GM12873 (cell line): Measurements from ENCODE around the gene AAK1.

ENCODE experiments used
- TF ChIP-seq, protein P1 (sequence below): IDR thresholded peaks from 2 replicates; pipeline ENCODE4 v1.5.1; 2012; ENCODE audit warnings: low read depth, mild to moderate bottlenecking, moderate library complexity, low read length, control low read depth; ENCODE audit not compliant: insufficient read depth; ENCODE audit errors: missing control alignments

Gene AAK1

GRCh38 chr2:69456950-69457445 lies 186.5 kb downstream of the AAK1 start:
- TF ChIP-seq, protein P1, sequence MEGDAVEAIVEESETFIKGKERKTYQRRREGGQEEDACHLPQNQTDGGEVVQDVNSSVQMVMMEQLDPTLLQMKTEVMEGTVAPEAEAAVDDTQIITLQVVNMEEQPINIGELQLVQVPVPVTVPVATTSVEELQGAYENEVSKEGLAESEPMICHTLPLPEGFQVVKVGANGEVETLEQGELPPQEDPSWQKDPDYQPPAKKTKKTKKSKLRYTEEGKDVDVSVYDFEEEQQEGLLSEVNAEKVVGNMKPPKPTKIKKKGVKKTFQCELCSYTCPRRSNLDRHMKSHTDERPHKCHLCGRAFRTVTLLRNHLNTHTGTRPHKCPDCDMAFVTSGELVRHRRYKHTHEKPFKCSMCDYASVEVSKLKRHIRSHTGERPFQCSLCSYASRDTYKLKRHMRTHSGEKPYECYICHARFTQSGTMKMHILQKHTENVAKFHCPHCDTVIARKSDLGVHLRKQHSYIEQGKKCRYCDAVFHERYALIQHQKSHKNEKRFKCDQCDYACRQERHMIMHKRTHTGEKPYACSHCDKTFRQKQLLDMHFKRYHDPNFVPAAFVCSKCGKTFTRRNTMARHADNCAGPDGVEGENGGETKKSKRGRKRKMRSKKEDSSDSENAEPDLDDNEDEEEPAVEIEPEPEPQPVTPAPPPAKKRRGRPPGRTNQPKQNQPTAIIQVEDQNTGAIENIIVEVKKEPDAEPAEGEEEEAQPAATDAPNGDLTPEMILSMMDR: no peak

DNA sequence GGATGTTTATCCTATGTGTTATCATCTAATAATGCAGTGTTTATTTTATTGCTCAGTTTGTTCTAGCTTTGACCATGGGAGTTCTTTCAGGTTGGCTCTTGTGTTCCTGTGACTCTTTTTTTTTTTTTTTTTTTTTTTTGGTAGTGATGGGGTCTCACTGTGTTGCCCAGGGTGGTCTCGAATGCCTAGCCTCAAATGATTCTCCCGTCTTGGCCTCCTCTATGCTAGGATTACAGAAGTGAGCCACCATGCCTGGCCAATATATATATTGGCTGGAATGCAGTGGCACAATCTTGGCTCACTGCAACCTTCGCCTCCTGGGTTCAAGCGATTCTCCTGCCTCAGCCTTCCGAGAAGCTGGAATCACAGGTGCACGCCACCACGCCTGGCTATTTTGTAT lies 187.4 kb downstream of the AAK1 start:
- TF ChIP-seq, protein P1: no peak

- TF ChIP-seq, protein P1: no peak
Measured at GRCh38 chr2:69454976-69455375, 188.6 kb downstream of the AAK1 start.

GRCh38 chr2:69453475-69454129 lies 189.9 kb downstream of the AAK1 start:
- TF ChIP-seq, protein P1: no peak

GRCh38 chr2:69452687-69453086 lies 190.9 kb downstream of the AAK1 start:
- TF ChIP-seq, protein P1: no peak

GRCh38 chr2:69450735-69451416 lies 192.7 kb downstream of the AAK1 start:
- TF ChIP-seq, protein P1: no peak

- TF ChIP-seq, protein P1: no peak
Measured at GRCh38 chr2:69449906-69450305, 193.6 kb downstream of the AAK1 start.
